Keratinocyte (primary cell): Measurements from ENCODE around the gene SOX10. TPM values are rescaled to one million over a fixed set of nuclear protein-coding genes. Genes with fewer than 3 reads are reported as not detected.

Experiments used
- DNase-seq: peaks from one replicate; pipeline ENCODE4 v3.0.0-alpha.2; 2011; ENCODE audit warnings: low read depth, missing footprints, low spot score
- FAIRE-seq: peaks from 2 replicates; lab custom pipeline; 2011; peaks lifted over from hg19 to GRCh38; lab: Jason Lieb, UNC
- H2AFZ ChIP-seq: 2 replicates; pipeline ENCODE4 v1.6.0; 2012; ENCODE audit warnings: low read length, control low read depth, inconsistent platforms; ENCODE audit not compliant: control insufficient read depth
- H3K27ac ChIP-seq: 2 replicates; pipeline ENCODE4 v1.5.1; 2011; ENCODE audit warnings: low read length; ENCODE audit not compliant: control insufficient read depth, insufficient read depth
- H3K27me3 ChIP-seq: 3 replicates; pipeline ENCODE4 v1.6.0; 2011; ENCODE audit warnings: low read length; ENCODE audit not compliant: control insufficient read depth, insufficient read depth; ENCODE audit errors: extremely low read depth
- H3K36me3 ChIP-seq, 2 experiments: 2 replicates in 1 of 2; 3 replicates in 1 of 2; pipeline ENCODE4 v1.5.1; 2011; ENCODE audit warnings: low read length in 2 of 2, mild to moderate bottlenecking in 1 of 2; ENCODE audit not compliant: control insufficient read depth in 2 of 2, insufficient read depth in 2 of 2; ENCODE audit errors: extremely low read depth in 1 of 2
- H3K4me1 ChIP-seq: 3 replicates; pipeline ENCODE4 v1.5.1; 2011; ENCODE audit warnings: low read length; ENCODE audit not compliant: control insufficient read depth, insufficient read depth; ENCODE audit errors: extremely low read depth
- H3K4me2 ChIP-seq: 3 replicates; pipeline ENCODE4 v1.6.0; 2011; ENCODE audit warnings: low read depth, low read length; ENCODE audit not compliant: control insufficient read depth, insufficient read depth; ENCODE audit errors: extremely low read depth
- H3K4me3 ChIP-seq, 3 experiments: fragments of 200-600 bp in 1 of 3; sonication (generic) in 1 of 3; 2 replicates in 2 of 3; 3 replicates in 1 of 3; pipeline ENCODE4 v1.5.1; 2011 to 2016; ENCODE audit warnings: low read length in 3 of 3, mild to moderate bottlenecking in 3 of 3, control low read depth in 2 of 3, inconsistent platforms in 1 of 3, low read depth in 1 of 3, mixed read lengths in 1 of 3, mixed run types in 1 of 3, moderate library complexity in 1 of 3; ENCODE audit not compliant: control insufficient read depth in 2 of 3, insufficient read depth in 2 of 3; ENCODE audit errors: extremely low read depth in 1 of 3
- H3K79me2 ChIP-seq: 2 replicates; pipeline ENCODE4 v1.6.0; 2012; ENCODE audit warnings: low read length; ENCODE audit not compliant: control insufficient read depth, insufficient read depth
- H3K9ac ChIP-seq: 3 replicates; pipeline ENCODE4 v1.6.0; 2011; ENCODE audit warnings: low read length; ENCODE audit not compliant: control insufficient read depth, insufficient read depth; ENCODE audit errors: extremely low read depth
- H3K9me1 ChIP-seq: 3 replicates; pipeline ENCODE4 v1.6.0; 2011; ENCODE audit warnings: low read length; ENCODE audit not compliant: control insufficient read depth, insufficient read depth; ENCODE audit errors: extremely low read depth
- H3K9me3 ChIP-seq: 2 replicates; pipeline ENCODE4 v1.5.1; 2012; ENCODE audit warnings: low read depth, low read length; ENCODE audit not compliant: control insufficient read depth
- H4K20me1 ChIP-seq: 3 replicates; pipeline ENCODE4 v1.6.0; 2011; ENCODE audit warnings: low read length; ENCODE audit not compliant: control insufficient read depth, insufficient read depth; ENCODE audit errors: extremely low read depth
- EZH2 ChIP-seq: IDR thresholded peaks from one replicate; pipeline ENCODE4 v1.6.1; 2012; ENCODE audit warnings: inconsistent platforms, mild to moderate bottlenecking, low read length, moderate library complexity
- dilution Hi-C: fragments of 300-500 bp; cut with MboI; formaldehyde crosslinking; loops from one replicate; pipeline ENCODE4 v1.7.0; 2020; ENCODE audit warnings: low sequenced_read_pairs; ENCODE audit not compliant: extremely low pct_ligation_motif_present
- polyA plus RNA-seq, 5 experiments: library from polyadenylated mRNA; depleted of rRNA in 3 of 5; stranded (reverse) in 3 of 5; stranded (forward) in 1 of 5; unstranded in 1 of 5; fragments of >200 nt; gene quantifications; 1 replicate in 1 of 5; 2 replicates in 3 of 5; 3 replicates in 1 of 5; pipeline versions ENCODE4 v1.2.1 to v1.2.3, GENCODE V29; 2011 to 2012; ENCODE audit warnings: missing spikeins in 2 of 5, low read depth in 1 of 5, low replicate concordance in 1 of 5
- TF ChIP-seq, protein P1 (sequence below), 3 experiments: IDR thresholded peaks in 1 of 3; conservative IDR thresholded peaks in 1 of 3; optimal IDR thresholded peaks in 1 of 3; 2 replicates in 2 of 3; 3 replicates in 1 of 3; pipeline versions ENCODE3 to v1.5.1; 2011; ENCODE audit warnings: low read length in 3 of 3, mild to moderate bottlenecking in 3 of 3, moderate library complexity in 2 of 3, control low read depth in 1 of 3, inconsistent platforms in 1 of 3; ENCODE audit not compliant: insufficient read depth in 2 of 3; ENCODE audit errors: extremely low read depth in 1 of 3

SOX10 gene
- polyA plus RNA-seq, 1 donor (not counting 4 experiments of a cell fraction or from before 2014, with no cell fraction given): not detected

DNA sequence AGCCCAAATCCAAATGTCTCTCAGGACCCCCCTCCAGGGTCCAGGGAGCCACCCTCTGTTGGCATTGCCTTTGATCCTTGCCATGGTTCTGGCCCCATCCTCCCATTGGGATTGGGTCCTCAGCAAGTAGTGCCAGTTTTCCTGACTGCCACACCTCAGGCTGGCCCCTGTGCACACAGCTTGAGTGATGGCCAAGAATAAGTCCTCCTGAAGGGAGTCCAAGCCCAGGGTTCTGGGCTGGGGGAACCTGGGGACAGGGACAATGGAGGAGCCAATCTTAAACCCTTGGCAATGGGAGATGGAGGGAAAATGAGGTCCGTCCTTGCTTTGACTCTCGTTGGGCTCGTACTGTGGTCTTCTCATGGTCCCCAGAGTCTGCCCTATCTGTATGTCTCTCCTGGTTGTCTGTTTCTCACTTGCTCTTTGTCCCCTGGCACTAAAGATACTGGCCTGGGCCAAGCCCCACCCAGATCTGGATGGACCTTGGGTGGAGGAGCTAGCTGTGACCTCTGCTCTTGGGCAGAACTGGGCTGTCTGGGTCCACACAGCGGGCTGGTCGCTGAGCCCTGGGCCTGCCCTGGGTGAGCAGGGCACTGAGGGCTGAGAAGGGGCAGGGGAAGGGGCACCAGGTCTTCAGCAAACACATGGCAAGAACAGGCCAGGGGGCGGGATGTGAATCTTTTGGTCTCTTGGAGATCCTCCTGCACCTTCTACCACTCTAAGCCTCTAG, 2.9 kb downstream of the SOX10 start:
- Histone ChIP-seq H4K20me1 (no peaks in the 10 kb centered on the region), H3K27me3 (no peaks in the 10 kb centered on the region), H3K4me3 (no peak overlapping the region), H3K79me2 (no peaks in the 10 kb centered on the region), H3K9ac (no peak overlapping the region), H3K27ac (no peak overlapping the region), H3K4me1 (no peaks in the 10 kb centered on the region), H2AFZ (no peak overlapping the region), H3K36me3 (no peaks in the 10 kb centered on the region), H3K9me1 (peaks cover under 1% of the 10 kb centered on the region), H3K4me2 (no peak overlapping the region), H3K9me3 (no peaks in the 10 kb centered on the region)
- TF ChIP-seq, protein P1, sequence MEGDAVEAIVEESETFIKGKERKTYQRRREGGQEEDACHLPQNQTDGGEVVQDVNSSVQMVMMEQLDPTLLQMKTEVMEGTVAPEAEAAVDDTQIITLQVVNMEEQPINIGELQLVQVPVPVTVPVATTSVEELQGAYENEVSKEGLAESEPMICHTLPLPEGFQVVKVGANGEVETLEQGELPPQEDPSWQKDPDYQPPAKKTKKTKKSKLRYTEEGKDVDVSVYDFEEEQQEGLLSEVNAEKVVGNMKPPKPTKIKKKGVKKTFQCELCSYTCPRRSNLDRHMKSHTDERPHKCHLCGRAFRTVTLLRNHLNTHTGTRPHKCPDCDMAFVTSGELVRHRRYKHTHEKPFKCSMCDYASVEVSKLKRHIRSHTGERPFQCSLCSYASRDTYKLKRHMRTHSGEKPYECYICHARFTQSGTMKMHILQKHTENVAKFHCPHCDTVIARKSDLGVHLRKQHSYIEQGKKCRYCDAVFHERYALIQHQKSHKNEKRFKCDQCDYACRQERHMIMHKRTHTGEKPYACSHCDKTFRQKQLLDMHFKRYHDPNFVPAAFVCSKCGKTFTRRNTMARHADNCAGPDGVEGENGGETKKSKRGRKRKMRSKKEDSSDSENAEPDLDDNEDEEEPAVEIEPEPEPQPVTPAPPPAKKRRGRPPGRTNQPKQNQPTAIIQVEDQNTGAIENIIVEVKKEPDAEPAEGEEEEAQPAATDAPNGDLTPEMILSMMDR (optimal IDR thresholded peaks at IDR 0.05 in 1 of 3, IDR thresholded peaks at IDR 0.05 in 1 of 3, conservative IDR thresholded peaks at IDR 0.05 in 1 of 3; ENCODE audit: extremely low read depth in 1 of 3, insufficient read depth in 2 of 3, low read length in 3 of 3): no peak
- no peak for TF ChIP-seq EZH2
- DNase-seq (no peak), FAIRE-seq (no peak)
- dilution Hi-C loops: no loop called here

DNA sequence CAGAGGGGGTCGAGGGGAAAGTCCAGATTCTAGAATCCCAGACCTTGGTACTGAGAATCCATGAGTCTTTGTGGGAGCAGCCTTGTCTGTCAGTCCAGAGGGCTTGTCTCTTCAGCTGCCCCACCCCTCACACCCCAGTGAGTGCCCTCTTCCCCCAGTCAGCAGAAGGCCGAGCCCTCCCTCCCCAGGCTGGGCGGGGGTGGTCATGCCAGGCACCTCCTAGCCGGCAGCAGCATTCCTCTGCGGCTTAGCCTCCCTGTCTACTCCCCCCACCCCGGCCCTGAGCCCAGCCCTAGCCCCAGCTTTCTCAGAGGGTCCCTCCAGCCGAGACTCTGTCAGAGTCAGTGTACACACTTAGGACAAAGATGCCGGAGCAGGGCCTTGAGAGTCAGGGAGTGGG, 4.6 kb downstream of the SOX10 start:
- DNase-seq (no peak), FAIRE-seq (no peak)
- dilution Hi-C loops: no loop called here
- Histone ChIP-seq H3K9ac (no peak overlapping the region), H3K9me1 (peaks cover 3% of the 10 kb centered on the region), H3K9me3 (no peaks in the 10 kb centered on the region), H3K4me2 (no peak overlapping the region), H2AFZ (no peak overlapping the region), H4K20me1 (no peaks in the 10 kb centered on the region), H3K79me2 (no peaks in the 10 kb centered on the region), H3K4me3 (no peak overlapping the region), H3K4me1 (peaks cover 7% of the 10 kb centered on the region), H3K36me3 (no peaks in the 10 kb centered on the region), H3K27ac (no peak overlapping the region), H3K27me3 (no peaks in the 10 kb centered on the region)
- TF ChIP-seq EZH2: no peak
- TF ChIP-seq, protein P1 (optimal IDR thresholded peaks at IDR 0.05 in 1 of 3, IDR thresholded peaks at IDR 0.05 in 1 of 3, conservative IDR thresholded peaks at IDR 0.05 in 1 of 3; ENCODE audit: extremely low read depth in 1 of 3, insufficient read depth in 2 of 3, low read length in 3 of 3): no peak
